Calu3 (cell line): ENCODE results near the gene IKBKG. TPM values are rescaled to one million over a fixed set of nuclear protein-coding genes. Genes with fewer than 3 reads are reported as not detected.
"Not testable (repeated sequence)": the region's sequence is repeated elsewhere in the genome, so short reads cannot be mapped to it uniquely, and the experiment has no call there.

Source experiments
- Bru-seq: library from RNA; stranded (reverse); fragments of 400-500 nt; gene quantifications from one replicate; lab custom pipeline; 2021; lab: Mats Ljungman, UMichigan
- BruChase-seq, 2 experiments: library from RNA; stranded (reverse); fragments of 400-500 nt; gene quantifications; one replicate each; lab custom pipeline; 2021; lab: Mats Ljungman, UMichigan
- BruUV-seq: library from RNA; stranded (reverse); fragments of 400-500 nt; replicated peaks from 2 replicates; lab custom pipeline; 2021; lab: Mats Ljungman, UMichigan
- CTCF ChIA-PET: fragments of 300-600 bp; sonication (Branson Sonifier 250); formaldehyde crosslinking; loops from one replicate; lab custom pipeline; 2022; ENCODE audit warnings: antibody characterized with exemption; lab: Charles Lee
- DNase-seq: peaks from one replicate; pipeline ENCODE4 v3.0.0; 2022
- H3K27ac Mint-ChIP-seq: one replicate; pipeline ENCODE4 v1.8.0; 2022; ENCODE audit warnings: mixed read lengths; ENCODE audit not compliant: unreplicated experiment
- H3K27me3 Mint-ChIP-seq: one replicate; pipeline ENCODE4 v1.8.0; 2022; ENCODE audit warnings: mixed read lengths; ENCODE audit not compliant: unreplicated experiment
- H3K36me3 Mint-ChIP-seq: one replicate; pipeline ENCODE4 v1.8.0; 2022; ENCODE audit warnings: mild to moderate bottlenecking, moderate library complexity, mixed read lengths; ENCODE audit not compliant: insufficient read depth, unreplicated experiment
- H3K4me1 Mint-ChIP-seq: one replicate; pipeline ENCODE4 v1.8.0; 2022; ENCODE audit warnings: mild to moderate bottlenecking, low read depth, mixed read lengths; ENCODE audit not compliant: unreplicated experiment
- H3K4me3 Mint-ChIP-seq: one replicate; pipeline ENCODE4 v1.8.0; 2022; ENCODE audit warnings: mild to moderate bottlenecking, low read depth, moderate library complexity, mixed read lengths; ENCODE audit not compliant: unreplicated experiment
- H3K9me3 Mint-ChIP-seq: one replicate; pipeline ENCODE4 v1.8.0; 2022; ENCODE audit warnings: low read depth, mixed read lengths; ENCODE audit not compliant: unreplicated experiment
- CTCF ChIP-seq: fragments of 200-600 bp; IDR thresholded peaks from one replicate; pipeline ENCODE4 v1.8.0; 2022; ENCODE audit warnings: antibody characterized with exemption; ENCODE audit not compliant: unreplicated experiment
- intact Hi-C: fragments of 100-400 bp; cut with micrococcal nuclease; formaldehyde crosslinking; loops from one replicate; pipeline ENCODE4 v1.10.0; 2022; ENCODE audit not compliant: unreplicated experiment
- long read RNA-seq: library from polyadenylated mRNA; stranded (forward); transcript quantifications from one replicate; pipeline ENCODE4 v2.0.0, GENCODE V29; 2022
- total RNA-seq: library from RNA; stranded (reverse); gene quantifications from 2 replicates; pipeline ENCODE4 v1.2.3, GENCODE V29; 2022

Gene IKBKG, protein sequence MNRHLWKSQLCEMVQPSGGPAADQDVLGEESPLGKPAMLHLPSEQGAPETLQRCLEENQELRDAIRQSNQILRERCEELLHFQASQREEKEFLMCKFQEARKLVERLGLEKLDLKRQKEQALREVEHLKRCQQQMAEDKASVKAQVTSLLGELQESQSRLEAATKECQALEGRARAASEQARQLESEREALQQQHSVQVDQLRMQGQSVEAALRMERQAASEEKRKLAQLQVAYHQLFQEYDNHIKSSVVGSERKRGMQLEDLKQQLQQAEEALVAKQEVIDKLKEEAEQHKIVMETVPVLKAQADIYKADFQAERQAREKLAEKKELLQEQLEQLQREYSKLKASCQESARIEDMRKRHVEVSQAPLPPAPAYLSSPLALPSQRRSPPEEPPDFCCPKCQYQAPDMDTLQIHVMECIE
- total RNA-seq (39.9 and 46.3 TPM in 2 replicates), Bru-seq, nascent RNA (percentile 55 among the genes with signal in this experiment), BruChase-seq, experiment 1, labeled RNA remaining after a 6-hour chase (percentile 56 among the genes with signal in this experiment), BruChase-seq, experiment 2, labeled RNA remaining after a 2-hour chase (percentile 56 among the genes with signal in this experiment)
- long read RNA-seq, transcript IKBKG-206 (10 exons, 2,299 nt): major isoform, 29 of 45 reads
- long read RNA-seq, partial matches to known transcripts: 2 of 45 reads
- long read RNA-seq, other reads (novel, unspliced or antisense): 12 of 45 reads

- DNase-seq: peak; percentile 93
- H3K9me3 Mint-ChIP-seq: no peaks in the 10 kb centered on the region
- CTCF ChIA-PET: no interaction called here
- peaks cover 60% of the 10 kb centered on the region for H3K36me3 Mint-ChIP-seq
- H3K27ac Mint-ChIP-seq: peak within 1 kb of the TSS; percentile 96
- H3K27me3 Mint-ChIP-seq: no peaks in the 10 kb centered on the region
- H3K4me1 Mint-ChIP-seq: peaks cover 22% of the 10 kb centered on the region
- intact Hi-C loops: no loop called here
- H3K4me3 Mint-ChIP-seq: peak within 1 kb of the TSS; percentile 90
- TF ChIP-seq CTCF: no peak
- TSS peak; percentile 51 for BruUV-seq
Measured at GRCh38 chrX:154547245-154548027, at the start of gene IKBKG. IKBKG (plus strand) TSS chrX:154547620; CDS start chrX:154552003, 4,383 bp downstream.

- H3K27ac Mint-ChIP-seq, H3K27me3 Mint-ChIP-seq, H3K36me3 Mint-ChIP-seq, BruUV-seq, H3K9me3 Mint-ChIP-seq, intact Hi-C loops, DNase-seq, H3K4me1 Mint-ChIP-seq, H3K4me3 Mint-ChIP-seq, CTCF ChIA-PET: not testable (repeated sequence)
Measured at GRCh38 chrX:154501423-154501822, 46.0 kb upstream of the IKBKG start.

DNA sequence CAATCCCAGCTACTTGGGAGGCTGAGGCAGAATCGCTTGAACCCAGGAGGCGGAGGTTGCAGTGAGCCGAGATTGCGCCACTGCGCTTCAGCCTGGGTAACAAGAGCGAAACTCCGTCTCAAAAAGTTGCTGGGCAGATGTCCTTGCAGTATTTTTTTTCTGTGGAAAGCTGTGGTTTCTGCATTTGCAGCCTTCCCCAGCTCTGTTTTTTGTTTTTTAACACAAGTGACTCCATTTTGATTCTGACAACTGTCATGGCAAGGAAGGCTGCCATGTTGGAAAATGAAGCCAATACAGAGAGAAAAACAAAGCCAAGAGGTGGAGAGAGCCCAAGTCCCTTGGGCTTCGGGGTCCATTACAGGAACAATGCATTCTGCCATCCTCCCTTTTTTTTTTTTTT, 45.3 kb upstream of the IKBKG start:
- DNase-seq: no peak
- TF ChIP-seq CTCF: no peak
- no peaks in the 10 kb centered on the region for H3K9me3 Mint-ChIP-seq
- intact Hi-C loops: no loop called here
- peaks cover 9% of the 10 kb centered on the region for H3K36me3 Mint-ChIP-seq
- CTCF ChIA-PET: interaction anchor here (0.6 kb wide), 1 partner anchor 48 kb away, joined by 4 read pairs; no protein-coding TSS in a partner anchor
- H3K4me1 Mint-ChIP-seq: no peaks in the 10 kb centered on the region
- H3K4me3 Mint-ChIP-seq: no peak overlapping the region
- no peak overlapping the region for H3K27ac Mint-ChIP-seq
- no peaks in the 10 kb centered on the region for H3K27me3 Mint-ChIP-seq
- BruUV-seq: no TSS peak

DNA sequence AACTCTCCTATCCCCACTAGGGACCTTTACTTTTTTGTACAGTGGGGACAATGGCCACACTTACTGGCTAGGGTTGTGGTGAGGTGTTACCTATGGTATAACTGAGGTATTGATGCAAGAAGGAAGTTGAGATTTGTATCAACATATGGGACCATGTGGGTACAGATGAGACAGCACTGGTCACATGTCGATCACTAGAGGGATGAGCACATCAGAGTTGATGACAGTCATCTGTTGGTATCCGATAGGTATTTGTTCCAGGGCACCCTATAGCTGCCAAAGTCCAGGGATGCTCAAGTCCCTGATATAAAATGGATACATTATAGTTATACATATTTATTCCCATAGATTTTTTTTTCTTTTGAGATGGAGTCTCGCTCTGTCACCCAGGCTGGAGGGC, 44.4 kb upstream of the IKBKG start:
- DNase-seq: no peak
- no peaks in the 10 kb centered on the region for H3K4me1 Mint-ChIP-seq
- TF ChIP-seq CTCF: no peak
- H3K27ac Mint-ChIP-seq: no peak overlapping the region
- no peak overlapping the region for H3K4me3 Mint-ChIP-seq
- no peaks in the 10 kb centered on the region for H3K27me3 Mint-ChIP-seq
- CTCF ChIA-PET: no interaction called here
- intact Hi-C loops: no loop called here
- BruUV-seq: no TSS peak
- H3K9me3 Mint-ChIP-seq: no peaks in the 10 kb centered on the region
- H3K36me3 Mint-ChIP-seq: peaks cover 9% of the 10 kb centered on the region
